ENCODE data around the gene AFF1.

AFF1 gene

GRCh38 chr4:86909546-86910295 lies 25.1 kb upstream of the AFF1 start:
- DNase-seq (ENCODE audit: insufficient read length) (no peak), FAIRE-seq (no peak)
- TF ChIP-seq TAF1 (IDR thresholded peaks at IDR 0.05; ENCODE audit: borderline replicate concordance, low read depth, low read length): no peak
- no peak for TF ChIP-seq POLR2AphosphoS5 (IDR thresholded peaks at IDR 0.05; ENCODE audit: low read depth, low read length)
- TF ChIP-seq POLR2A (IDR thresholded peaks at IDR 0.05; ENCODE audit: low read depth, low read length): no peak

GRCh38 chr4:86910369-86910768 lies 24.4 kb upstream of the AFF1 start:
- no peak for TF ChIP-seq TAF1 (IDR thresholded peaks at IDR 0.05; ENCODE audit: borderline replicate concordance, low read depth, low read length)
- TF ChIP-seq POLR2AphosphoS5 (IDR thresholded peaks at IDR 0.05; ENCODE audit: low read depth, low read length): no peak
- TF ChIP-seq POLR2A (IDR thresholded peaks at IDR 0.05; ENCODE audit: low read depth, low read length): no peak
- DNase-seq (ENCODE audit: insufficient read length): no peak
- no peak for FAIRE-seq

- DNase-seq (ENCODE audit: insufficient read length) (no peak), FAIRE-seq (no peak)
- TF ChIP-seq TAF1 (IDR thresholded peaks at IDR 0.05; ENCODE audit: borderline replicate concordance, low read depth, low read length) (no peak), POLR2AphosphoS5 (IDR thresholded peaks at IDR 0.05; ENCODE audit: low read depth, low read length) (no peak), POLR2A (IDR thresholded peaks at IDR 0.05; ENCODE audit: low read depth, low read length) (no peak)
Measured at GRCh38 chr4:86910820-86911684, 23.8 kb upstream of the AFF1 start.

- TF ChIP-seq TAF1 (IDR thresholded peaks at IDR 0.05; ENCODE audit: borderline replicate concordance, low read depth, low read length): no peak
- TF ChIP-seq POLR2AphosphoS5 (IDR thresholded peaks at IDR 0.05; ENCODE audit: low read depth, low read length): no peak
- TF ChIP-seq POLR2A (IDR thresholded peaks at IDR 0.05; ENCODE audit: low read depth, low read length): no peak
- DNase-seq (ENCODE audit: insufficient read length) (no peak), FAIRE-seq (no peak)
Measured at GRCh38 chr4:86916392-86916791, 18.4 kb upstream of the AFF1 start.

- DNase-seq (ENCODE audit: insufficient read length) (no peak), FAIRE-seq (no peak)
- TF ChIP-seq POLR2A (IDR thresholded peaks at IDR 0.05; ENCODE audit: low read depth, low read length): no peak
- no peak for TF ChIP-seq TAF1 (IDR thresholded peaks at IDR 0.05; ENCODE audit: borderline replicate concordance, low read depth, low read length)
- no peak for TF ChIP-seq POLR2AphosphoS5 (IDR thresholded peaks at IDR 0.05; ENCODE audit: low read depth, low read length)
Measured at GRCh38 chr4:86917212-86918039, 17.4 kb upstream of the AFF1 start.

GRCh38 chr4:86918539-86919072 lies 16.2 kb upstream of the AFF1 start:
- TF ChIP-seq POLR2A (IDR thresholded peaks at IDR 0.05; ENCODE audit: low read depth, low read length) (no peak), POLR2AphosphoS5 (IDR thresholded peaks at IDR 0.05; ENCODE audit: low read depth, low read length) (no peak), TAF1 (IDR thresholded peaks at IDR 0.05; ENCODE audit: borderline replicate concordance, low read depth, low read length) (no peak)
- FAIRE-seq: no peak
- DNase-seq (ENCODE audit: insufficient read length): no peak

GRCh38 chr4:86919561-86920223 lies 15.1 kb upstream of the AFF1 start:
- TF ChIP-seq POLR2AphosphoS5 (IDR thresholded peaks at IDR 0.05; ENCODE audit: low read depth, low read length) (no peak), POLR2A (IDR thresholded peaks at IDR 0.05; ENCODE audit: low read depth, low read length) (no peak), TAF1 (IDR thresholded peaks at IDR 0.05; ENCODE audit: borderline replicate concordance, low read depth, low read length) (no peak)
- DNase-seq (ENCODE audit: insufficient read length) (no peak), FAIRE-seq (no peak)

- TF ChIP-seq POLR2AphosphoS5 (IDR thresholded peaks at IDR 0.05; ENCODE audit: low read depth, low read length) (no peak), TAF1 (IDR thresholded peaks at IDR 0.05; ENCODE audit: borderline replicate concordance, low read depth, low read length) (no peak), POLR2A (IDR thresholded peaks at IDR 0.05; ENCODE audit: low read depth, low read length) (no peak)
- FAIRE-seq (no peak), DNase-seq (ENCODE audit: insufficient read length) (no peak)
Measured at GRCh38 chr4:86921608-86922252, 13.1 kb upstream of the AFF1 start.

GRCh38 chr4:86924811-86925210 lies 10.0 kb upstream of the AFF1 start:
- FAIRE-seq (no peak), DNase-seq (ENCODE audit: insufficient read length) (no peak)
- TF ChIP-seq TAF1 (IDR thresholded peaks at IDR 0.05; ENCODE audit: borderline replicate concordance, low read depth, low read length) (no peak), POLR2A (IDR thresholded peaks at IDR 0.05; ENCODE audit: low read depth, low read length) (no peak), POLR2AphosphoS5 (IDR thresholded peaks at IDR 0.05; ENCODE audit: low read depth, low read length) (no peak)

GRCh38 chr4:86926435-86927086 lies 8.2 kb upstream of the AFF1 start:
- DNase-seq (ENCODE audit: insufficient read length) (no peak), FAIRE-seq (no peak)
- TF ChIP-seq POLR2AphosphoS5 (IDR thresholded peaks at IDR 0.05; ENCODE audit: low read depth, low read length) (no peak), TAF1 (IDR thresholded peaks at IDR 0.05; ENCODE audit: borderline replicate concordance, low read depth, low read length) (no peak), POLR2A (IDR thresholded peaks at IDR 0.05; ENCODE audit: low read depth, low read length) (no peak)

Measured in GM12892 (cell line).